Measurements from ENCODE around the gene GTF2A1. TPM values are rescaled to one million over a fixed set of nuclear protein-coding genes. Genes with fewer than 3 reads are reported as not detected.

GTF2A1 gene
- total RNA-seq, 2 donors from 2014 or later, result 52.3 to 58.6 TPM

GRCh38 chr14:81193924-81194633 is 26.7 kb downstream of the GTF2A1 start:
- Mint-ChIP-seq H3K4me1 (ENCODE audit: low read depth) (peaks cover 42% of the 10 kb centered on the region), H3K27ac (peak overlapping the region; percentile 85), H3K9me3 (no peaks in the 10 kb centered on the region), H3K36me3 (ENCODE audit: insufficient read depth in 2 of 2) (peaks cover 8 to 39% of the 10 kb centered on the region in 2 donors), H3K27me3 (ENCODE audit: low read depth) (no peaks in the 10 kb centered on the region), H3K4me3 (no peak overlapping the region)
- ATAC-seq (replicated peaks in 1 of 2), result peak in 1 of 2 donors; percentile 72
- DNase-seq, result peak in 1 of 2 donors; percentile 8

DNA sequence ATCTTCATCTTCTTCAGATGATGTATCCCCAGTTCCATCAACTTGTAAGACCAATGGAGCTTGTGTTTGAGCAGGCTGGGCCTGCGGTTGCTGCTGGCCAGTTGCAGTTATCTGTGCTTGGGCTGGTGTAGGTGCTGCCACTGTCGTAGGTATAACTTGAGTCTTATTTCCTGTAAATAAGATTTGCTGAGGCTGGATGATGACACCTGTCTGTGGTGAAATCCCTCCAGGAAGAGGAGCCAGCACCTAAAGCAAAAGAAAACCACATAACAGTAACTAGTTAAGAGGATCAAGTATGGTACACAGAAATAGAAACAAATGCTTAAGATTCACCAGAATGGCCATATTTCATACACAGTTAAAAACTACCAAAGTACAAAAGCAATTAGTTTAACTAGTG is 28.2 kb downstream of the GTF2A1 start:
- DNase-seq (no peak), ATAC-seq (replicated peaks in 1 of 2) (peak; percentile 61 to 74)
- Mint-ChIP-seq H3K4me3 (peak overlapping the region; percentile 49 to 67), H3K27me3 (ENCODE audit: low read depth) (no peaks in the 10 kb centered on the region), H3K27ac (peak overlapping the region; percentile 85), H3K4me1 (ENCODE audit: low read depth) (peaks cover 50% of the 10 kb centered on the region), H3K9me3 (no peaks in the 10 kb centered on the region), H3K36me3 (ENCODE audit: insufficient read depth in 2 of 2) (peaks cover 8 to 43% of the 10 kb centered on the region in 2 donors)

DNA sequence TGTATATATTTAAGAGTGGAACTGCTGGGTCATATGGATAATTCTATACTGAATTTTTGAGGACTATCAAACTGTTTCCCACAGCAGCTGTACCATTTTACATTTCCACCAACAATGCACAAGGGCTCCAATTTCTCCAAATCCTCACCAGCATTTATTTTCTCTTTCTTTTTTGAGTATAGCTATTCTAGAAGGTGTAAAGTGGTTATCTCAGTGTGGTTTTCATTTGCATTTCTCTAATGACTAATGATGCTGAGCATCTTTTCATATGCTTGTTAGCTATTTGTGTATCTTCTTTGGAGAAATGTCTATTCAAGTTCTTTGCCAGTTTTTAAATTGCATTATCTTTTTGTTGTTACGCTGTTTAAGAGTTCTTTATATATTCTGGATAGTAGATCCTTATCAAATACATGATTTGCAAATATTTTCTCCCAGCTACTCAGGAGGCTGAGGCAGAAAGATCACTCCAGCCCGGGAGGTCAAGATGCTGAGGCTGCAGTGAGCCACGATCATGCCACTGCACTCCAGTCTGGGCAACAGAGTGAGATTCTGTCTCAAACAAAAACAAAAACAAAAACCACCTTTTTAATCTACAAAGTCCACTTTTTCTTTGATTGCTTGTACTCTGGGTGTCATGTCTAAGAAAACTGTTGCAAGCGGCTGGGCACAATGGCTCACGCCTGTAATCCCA is 32.8 kb downstream of the GTF2A1 start:
- Mint-ChIP-seq H3K4me3 (peak overlapping the region in 1 of 2 donors; percentile 63), H3K27ac (no peak overlapping the region), H3K4me1 (ENCODE audit: low read depth) (peaks cover 43% of the 10 kb centered on the region), H3K9me3 (no peaks in the 10 kb centered on the region), H3K36me3 (ENCODE audit: insufficient read depth in 2 of 2) (peaks cover 12 to 40% of the 10 kb centered on the region in 2 donors), H3K27me3 (ENCODE audit: low read depth) (no peaks in the 10 kb centered on the region)
- DNase-seq (no peak), ATAC-seq (replicated peaks in 1 of 2) (no peak)

DNA sequence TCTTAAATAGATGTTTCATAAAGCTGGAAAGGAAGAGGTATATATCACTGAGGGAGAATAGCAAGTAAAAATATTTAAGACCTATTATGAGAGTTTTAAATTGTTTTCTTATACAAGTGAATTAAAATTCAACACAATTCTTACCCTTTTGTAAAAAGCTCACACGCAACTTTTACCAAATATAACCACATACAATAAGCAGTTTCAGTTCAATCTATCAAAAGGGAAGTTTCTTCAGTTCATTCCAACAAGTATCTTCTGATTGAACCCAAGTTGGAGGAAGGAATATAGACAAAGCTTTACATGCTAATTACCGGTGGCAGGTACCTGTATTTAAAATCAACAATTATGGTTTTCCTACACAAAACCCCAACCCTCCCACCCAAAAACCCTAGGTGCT is 41.1 kb downstream of the GTF2A1 start:
- Mint-ChIP-seq H3K27ac (no peak overlapping the region), H3K4me1 (ENCODE audit: low read depth) (peaks cover 18% of the 10 kb centered on the region), H3K9me3 (no peaks in the 10 kb centered on the region)

DNA sequence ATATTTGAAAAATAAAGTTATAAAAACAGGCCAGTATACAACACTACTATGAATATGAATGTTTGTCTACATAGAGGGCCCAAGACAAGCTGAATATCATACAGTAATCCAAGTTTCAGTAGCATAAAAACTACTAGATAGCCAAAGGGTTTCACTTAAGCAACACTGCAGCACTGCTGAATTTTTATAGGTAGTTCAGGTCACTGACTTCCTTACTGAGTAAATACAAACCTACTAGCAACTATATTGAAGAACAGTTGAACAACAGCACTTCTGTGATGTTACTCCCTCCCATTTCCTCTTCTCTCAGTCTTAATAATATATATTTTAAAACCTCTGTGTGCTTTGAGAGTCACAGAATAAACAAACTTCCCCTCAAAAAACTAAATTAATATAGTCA is 42.7 kb downstream of the GTF2A1 start:
- H3K4me3 Mint-ChIP-seq, result no peak overlapping the region
- peaks cover 8% of the 10 kb centered on the region for H3K4me1 Mint-ChIP-seq (ENCODE audit: low read depth)
- no peaks in the 10 kb centered on the region for H3K27me3 Mint-ChIP-seq (ENCODE audit: low read depth)
- DNase-seq (no peak), ATAC-seq (replicated peaks in 1 of 2) (no peak)
- peak overlapping the region; percentile 24 for H3K27ac Mint-ChIP-seq
- H3K9me3 Mint-ChIP-seq, result no peaks in the 10 kb centered on the region
- peaks cover 6 to 17% of the 10 kb centered on the region in 2 donors for H3K36me3 Mint-ChIP-seq (ENCODE audit: insufficient read depth in 2 of 2)

More for the DNA sequence above, 41.1 kb downstream of the GTF2A1 start:
- H3K4me3 Mint-ChIP-seq, result no peak overlapping the region
- DNase-seq, result no peak
- H3K27me3 Mint-ChIP-seq (ENCODE audit: low read depth), result no peaks in the 10 kb centered on the region
- H3K36me3 Mint-ChIP-seq (ENCODE audit: insufficient read depth in 2 of 2), result peaks cover 6 to 27% of the 10 kb centered on the region in 2 donors
- ATAC-seq (replicated peaks in 1 of 2), result no peak

- DNase-seq (no peak), ATAC-seq (replicated peaks in 1 of 2) (no peak)
- Mint-ChIP-seq H3K9me3 (no peaks in the 10 kb centered on the region), H3K4me3 (peak overlapping the region in 1 of 2 donors; percentile 49), H3K4me1 (ENCODE audit: low read depth) (peaks cover 4% of the 10 kb centered on the region), H3K27ac (peak overlapping the region; percentile 84), H3K36me3 (ENCODE audit: insufficient read depth in 2 of 2) (peaks cover 0 to 12% of the 10 kb centered on the region in 2 donors), H3K27me3 (ENCODE audit: low read depth) (no peaks in the 10 kb centered on the region)
Observed at GRCh38 chr14:81177225-81177624, 43.5 kb downstream of the GTF2A1 start.

DNA sequence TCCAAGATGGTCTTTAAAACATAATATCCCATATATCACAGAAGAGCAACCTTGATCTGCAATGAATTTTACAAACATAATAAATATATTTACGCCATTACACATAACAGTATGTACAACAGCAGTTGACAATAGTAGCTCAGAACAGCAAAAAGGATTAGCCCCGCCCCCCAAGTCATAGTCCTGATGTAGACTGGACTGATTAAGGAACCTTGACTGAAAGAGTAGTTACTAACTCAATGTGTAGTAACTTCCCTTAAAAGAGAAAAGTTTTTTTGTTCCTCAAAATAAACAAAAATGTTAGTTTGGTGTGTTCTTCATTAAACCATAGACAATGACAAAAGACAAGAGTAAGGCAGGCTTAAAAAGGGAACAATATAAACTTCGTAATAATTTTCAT is 44.5 kb downstream of the GTF2A1 start:
- ATAC-seq (replicated peaks in 1 of 2) (no peak), DNase-seq (no peak)
- Mint-ChIP-seq H3K4me1 (ENCODE audit: low read depth) (peaks cover 3% of the 10 kb centered on the region), H3K9me3 (no peaks in the 10 kb centered on the region), H3K36me3 (ENCODE audit: insufficient read depth in 2 of 2) (peaks cover 0 to 5% of the 10 kb centered on the region in 2 donors), H3K27me3 (ENCODE audit: low read depth) (no peaks in the 10 kb centered on the region), H3K27ac (peak overlapping the region; percentile 39), H3K4me3 (no peak overlapping the region)

DNA sequence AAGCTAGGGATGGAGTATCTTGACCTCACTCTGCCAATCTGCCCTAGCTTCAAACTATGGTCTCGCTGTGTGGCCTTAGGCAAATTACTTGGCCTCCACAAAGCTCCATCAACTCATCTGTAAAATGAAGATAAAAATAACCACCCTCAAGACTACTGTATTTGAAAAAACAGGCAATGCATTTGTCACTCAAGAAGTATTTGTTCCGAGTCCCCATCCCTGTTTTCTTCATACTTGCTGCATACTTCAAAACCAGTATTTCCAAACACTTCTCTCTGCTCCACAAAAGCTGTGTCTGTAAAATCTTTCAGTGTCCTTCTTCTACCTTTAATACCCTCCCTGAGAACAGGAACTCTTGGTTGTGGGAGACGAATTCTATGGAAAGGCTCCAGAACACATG is 47.9 kb downstream of the GTF2A1 start:
- peak overlapping the region; percentile 8 for H3K27ac Mint-ChIP-seq

GRCh38 chr14:81172353-81172752 is 48.4 kb downstream of the GTF2A1 start:
- Mint-ChIP-seq H3K9me3 (no peaks in the 10 kb centered on the region), H3K27ac (no peak overlapping the region), H3K27me3 (ENCODE audit: low read depth) (no peaks in the 10 kb centered on the region), H3K4me1 (ENCODE audit: low read depth) (peaks cover 22% of the 10 kb centered on the region), H3K4me3 (no peak overlapping the region), H3K36me3 (ENCODE audit: insufficient read depth in 2 of 2) (no peaks in the 10 kb centered on the region)
- ATAC-seq (replicated peaks in 1 of 2) (no peak), DNase-seq (no peak)

More for the DNA sequence above, 47.9 kb downstream of the GTF2A1 start:
- DNase-seq, result no peak
- no peak for ATAC-seq (replicated peaks in 1 of 2)
- H3K9me3 Mint-ChIP-seq, result no peaks in the 10 kb centered on the region
- no peak overlapping the region for H3K4me3 Mint-ChIP-seq
- peaks cover 22% of the 10 kb centered on the region for H3K4me1 Mint-ChIP-seq (ENCODE audit: low read depth)
- no peaks in the 10 kb centered on the region for H3K27me3 Mint-ChIP-seq (ENCODE audit: low read depth)
- H3K36me3 Mint-ChIP-seq (ENCODE audit: insufficient read depth in 2 of 2), result no peaks in the 10 kb centered on the region

DNA sequence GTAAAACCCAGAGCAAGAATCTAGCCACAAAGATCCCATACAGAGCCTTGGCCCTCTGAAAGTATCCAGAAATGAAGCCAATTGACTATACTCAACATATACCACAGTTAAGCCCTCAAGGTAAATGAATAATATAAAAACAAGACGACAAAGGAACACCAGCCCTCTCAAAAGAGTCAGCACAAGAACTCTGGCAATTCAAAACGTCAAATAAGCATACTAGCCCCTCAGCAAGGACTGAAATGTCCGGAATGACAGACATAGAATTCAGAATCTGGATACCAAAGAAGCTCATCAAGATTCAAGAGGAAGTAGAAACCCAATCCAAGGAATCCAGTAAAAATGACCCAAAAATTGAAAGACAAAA is 49.9 kb downstream of the GTF2A1 start:
- Mint-ChIP-seq H3K4me1 (ENCODE audit: low read depth) (peaks cover 22% of the 10 kb centered on the region), H3K27ac (peak overlapping the region; percentile 83), H3K9me3 (no peaks in the 10 kb centered on the region), H3K4me3 (peak overlapping the region; percentile 86 to 94), H3K27me3 (ENCODE audit: low read depth) (no peaks in the 10 kb centered on the region), H3K36me3 (ENCODE audit: insufficient read depth in 2 of 2) (no peaks in the 10 kb centered on the region)
- no peak for ATAC-seq (replicated peaks in 1 of 2)
- no peak for DNase-seq

GRCh38 chr14:81170104-81170828 is 50.5 kb downstream of the GTF2A1 start:
- ATAC-seq (replicated peaks in 1 of 2) (peak; percentile 97 to 98), DNase-seq (peak; percentile 87 to 91)
- H3K36me3 Mint-ChIP-seq (ENCODE audit: insufficient read depth in 2 of 2), result no peaks in the 10 kb centered on the region
- H3K4me1 Mint-ChIP-seq (ENCODE audit: low read depth), result peaks cover 22% of the 10 kb centered on the region
- peak overlapping the region; percentile 86 to 94 for H3K4me3 Mint-ChIP-seq
- no peaks in the 10 kb centered on the region for H3K9me3 Mint-ChIP-seq
- H3K27me3 Mint-ChIP-seq (ENCODE audit: low read depth), result no peaks in the 10 kb centered on the region
- peak overlapping the region; percentile 83 for H3K27ac Mint-ChIP-seq

DNA sequence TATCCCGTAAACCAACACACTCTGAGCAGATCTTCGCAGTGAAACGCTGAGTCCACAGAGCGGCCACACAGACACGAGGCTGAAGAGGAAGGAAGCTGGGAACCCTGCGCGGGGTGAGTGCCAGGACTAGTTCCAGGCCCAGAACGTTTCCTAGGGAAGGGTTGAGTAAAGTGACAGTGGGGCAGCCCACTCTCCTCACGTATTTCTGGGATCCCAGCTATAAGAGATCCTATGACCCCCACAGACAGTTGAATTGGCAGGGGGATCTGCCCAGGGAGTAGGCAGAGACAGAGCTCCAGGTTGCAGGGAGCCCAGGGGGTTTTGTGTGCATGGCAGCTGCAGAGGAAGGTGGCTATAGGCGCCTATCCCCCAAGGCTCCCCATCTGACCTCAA is 51.1 kb downstream of the GTF2A1 start:
- no peaks in the 10 kb centered on the region for H3K9me3 Mint-ChIP-seq
- DNase-seq (peak; percentile 16), ATAC-seq (replicated peaks in 1 of 2) (peak; percentile 16 to 18)
- peak overlapping the region; percentile 79 for H3K27ac Mint-ChIP-seq
- H3K4me1 Mint-ChIP-seq (ENCODE audit: low read depth), result peaks cover 22% of the 10 kb centered on the region
- H3K4me3 Mint-ChIP-seq, result peak overlapping the region; percentile 86 to 94
- no peaks in the 10 kb centered on the region for H3K36me3 Mint-ChIP-seq (ENCODE audit: insufficient read depth in 2 of 2)
- no peaks in the 10 kb centered on the region for H3K27me3 Mint-ChIP-seq (ENCODE audit: low read depth)

DNA sequence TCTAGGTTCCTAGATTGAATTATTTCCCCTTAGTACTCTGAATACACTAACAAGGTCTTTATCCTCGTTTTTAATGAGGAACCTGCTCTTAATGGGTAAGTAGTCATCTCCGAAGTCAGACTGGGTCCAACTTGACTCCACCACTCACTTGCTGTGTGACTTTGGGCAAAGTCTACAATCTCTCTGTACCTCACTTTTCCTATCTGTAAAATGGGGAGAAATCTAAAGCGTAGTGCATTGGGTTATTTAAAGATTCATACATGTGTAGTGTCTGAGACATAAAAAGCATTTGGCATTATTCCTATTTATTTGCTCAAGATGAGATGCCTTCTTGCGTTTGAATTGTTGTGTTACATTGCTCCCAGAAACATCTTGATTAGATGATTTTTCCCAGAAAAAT is 51.5 kb downstream of the GTF2A1 start:
- H3K27ac Mint-ChIP-seq, result peak overlapping the region; percentile 79
- peak overlapping the region; percentile 86 to 94 for H3K4me3 Mint-ChIP-seq
- H3K27me3 Mint-ChIP-seq (ENCODE audit: low read depth), result no peaks in the 10 kb centered on the region
- no peak for ATAC-seq (replicated peaks in 1 of 2)
- DNase-seq, result no peak
- H3K4me1 Mint-ChIP-seq (ENCODE audit: low read depth), result peaks cover 25% of the 10 kb centered on the region
- no peaks in the 10 kb centered on the region for H3K9me3 Mint-ChIP-seq
- H3K36me3 Mint-ChIP-seq (ENCODE audit: insufficient read depth in 2 of 2), result no peaks in the 10 kb centered on the region
